ENCODE measurements around the gene MARK3.

Gene MARK3

GRCh38 chr14:103552011-103552845 lies 167.0 kb downstream of the MARK3 start:
- no peak for DNase-seq

DNA sequence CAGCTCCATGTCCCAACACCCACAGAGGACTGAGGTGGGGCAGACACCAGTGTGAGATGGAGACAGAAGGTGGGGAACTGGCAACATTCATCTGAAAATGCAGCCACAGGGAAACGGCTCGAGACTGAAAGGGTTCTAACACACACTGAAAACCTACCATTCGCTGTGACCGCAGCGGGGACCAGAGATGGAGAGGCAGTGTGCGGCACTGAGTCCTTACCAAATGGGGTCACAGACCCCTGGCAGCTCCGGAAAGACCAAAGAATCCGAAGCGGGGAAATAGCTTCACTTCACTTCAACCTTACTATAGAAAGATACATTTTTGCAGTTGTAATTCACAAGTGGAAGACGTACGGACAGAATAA lies 167.6 kb downstream of the MARK3 start:
- no peak for DNase-seq

Data from NCI-H1930 (cell line).